Measurements from ENCODE around the gene DMD.
A peak's percentile ranks its signal among the peaks of the same experiment; 100 is the strongest.

DMD gene

DNA sequence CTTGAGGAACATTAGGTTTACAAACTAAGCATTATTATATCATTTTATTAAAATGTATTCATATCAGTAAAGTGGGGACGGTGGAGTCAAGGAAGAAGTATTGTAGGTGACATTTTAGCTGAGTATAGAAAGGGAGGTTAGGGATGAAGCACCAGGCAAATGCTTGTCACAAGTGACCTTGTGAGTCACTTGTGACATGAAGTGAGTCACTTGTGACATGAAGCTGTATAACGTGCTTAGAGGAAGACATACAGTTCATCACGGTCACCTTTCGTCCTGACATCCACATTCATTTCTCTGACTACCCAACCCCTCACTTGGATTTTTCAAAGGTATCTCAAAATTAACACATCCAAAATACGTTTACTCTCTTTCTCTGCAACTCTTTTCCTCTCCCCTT is 1034.8 kb downstream of the DMD start:
- DNase-seq: no peak

DNA sequence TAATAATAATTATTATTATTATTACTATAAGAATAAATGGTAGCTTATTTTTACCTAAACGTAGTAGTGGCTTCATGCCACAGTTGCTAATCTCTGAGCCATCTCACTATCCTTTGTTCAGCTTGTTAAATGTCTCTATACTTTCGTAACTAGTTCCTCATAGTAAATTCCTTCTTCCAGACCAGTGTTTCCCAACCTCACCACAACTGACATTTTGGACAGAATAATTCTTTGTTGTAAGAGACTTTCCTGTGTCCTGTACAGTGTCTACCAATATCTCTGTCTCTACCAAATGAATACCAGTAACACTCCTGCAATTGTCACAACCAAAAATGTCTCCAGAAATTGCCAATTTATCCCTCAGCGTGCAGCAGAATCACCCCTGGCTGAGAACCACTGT is 1040.9 kb downstream of the DMD start:
- DNase-seq: no peak

DNA sequence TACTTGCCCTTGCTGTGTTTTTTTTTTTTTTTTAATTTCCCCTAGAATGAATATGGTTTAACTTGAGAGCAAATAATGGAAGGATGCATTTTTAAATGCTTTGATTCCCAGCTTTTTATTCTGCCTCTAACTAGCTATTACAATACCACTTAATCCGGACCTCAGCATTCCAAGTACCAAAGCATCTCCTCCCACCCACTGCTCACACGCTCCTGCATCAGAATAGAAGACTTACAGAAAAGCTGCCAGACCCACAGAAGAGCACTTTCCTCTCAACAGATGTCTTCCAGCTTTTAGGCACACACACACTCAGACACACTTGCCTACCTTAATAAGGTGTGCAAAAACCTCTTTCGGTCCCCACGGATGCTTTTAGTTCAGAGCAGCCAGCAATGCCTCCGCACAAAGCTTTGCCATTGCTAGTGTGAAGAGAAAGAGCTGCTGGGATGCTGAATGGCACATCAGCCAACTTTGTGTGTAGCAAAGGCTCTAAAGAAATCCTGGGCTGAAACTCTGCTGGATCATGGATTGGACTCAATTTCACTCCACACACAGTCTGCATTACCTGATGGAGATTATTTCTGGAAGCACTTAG is 1056.2 kb downstream of the DMD start:
- DNase-seq: no peak

DNA sequence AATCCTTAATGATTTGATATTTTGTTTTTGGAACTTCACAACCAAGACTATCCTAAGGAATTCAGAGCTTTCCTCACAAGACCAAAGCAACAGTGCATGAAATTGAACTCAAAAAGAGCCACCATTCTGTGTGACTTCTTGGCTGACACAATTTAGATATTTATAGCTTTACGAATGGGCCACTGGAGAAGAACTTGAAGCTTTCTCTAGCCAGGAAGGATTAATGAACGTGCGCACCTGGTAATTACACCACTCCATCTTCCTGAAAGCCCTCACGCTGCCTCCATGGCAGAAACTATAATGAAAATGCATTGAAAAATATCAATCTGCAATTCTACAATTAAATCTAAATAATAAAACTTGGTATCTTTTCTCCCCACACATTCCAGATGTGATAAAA is 1057.8 kb downstream of the DMD start:
- DNase-seq: no peak

DNA sequence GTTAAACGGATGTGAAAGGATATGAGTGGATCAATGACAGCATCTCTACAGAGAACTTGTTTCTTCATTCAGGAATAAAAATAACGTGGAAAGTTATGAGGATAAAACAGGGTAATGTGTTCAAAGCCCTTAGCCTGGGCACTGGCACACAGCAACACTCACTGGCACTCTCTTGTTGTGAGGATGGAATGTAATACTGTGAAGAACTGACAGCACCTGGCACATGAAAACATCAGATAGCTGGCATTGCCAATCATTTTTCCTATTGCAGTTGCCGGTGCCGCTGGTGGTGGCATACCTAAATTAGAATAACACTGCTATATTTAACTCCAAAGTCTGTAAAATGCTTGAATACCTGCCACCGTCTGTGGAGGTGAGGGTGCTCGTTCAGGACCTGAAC is 1061.2 kb downstream of the DMD start:
- DNase-seq: no peak

DNA sequence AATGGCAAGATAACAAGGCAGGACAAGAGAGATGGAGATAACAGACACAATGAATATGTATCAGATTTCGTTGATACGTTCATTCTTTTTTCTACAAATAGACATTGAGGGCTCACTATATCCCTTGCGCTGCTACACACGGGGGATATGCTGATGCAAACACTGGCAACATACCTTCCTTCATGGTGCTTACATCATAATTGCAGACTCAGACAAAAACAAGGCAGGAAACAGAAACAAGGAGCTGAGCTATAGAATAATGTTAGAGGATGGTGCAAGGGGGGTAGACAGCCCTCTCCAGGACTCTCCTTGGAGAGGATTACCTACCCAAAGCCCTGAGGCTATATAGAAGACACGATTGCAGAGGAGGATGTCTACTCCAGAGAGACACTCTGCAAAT is 1069.5 kb downstream of the DMD start:
- DNase-seq: no peak

DNA sequence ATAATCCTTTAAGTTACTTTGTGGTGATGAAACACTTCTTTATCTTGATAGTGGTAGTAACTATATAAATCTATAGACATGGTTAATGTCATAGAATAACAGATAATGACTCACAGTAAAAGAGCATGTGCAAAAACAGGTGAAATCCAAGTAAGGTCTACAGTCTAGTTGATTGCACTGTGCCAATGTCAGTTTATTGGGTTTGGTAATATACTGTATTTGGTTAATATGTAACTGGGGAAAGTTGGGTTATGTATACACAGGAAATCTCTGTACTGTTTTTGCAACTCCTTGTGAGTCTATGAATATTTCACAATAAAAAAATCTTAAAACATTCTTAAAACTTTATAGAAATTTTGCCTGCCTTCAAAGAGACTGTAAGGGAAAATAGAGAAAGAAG is 1071.9 kb downstream of the DMD start:
- DNase-seq: no peak

DNA sequence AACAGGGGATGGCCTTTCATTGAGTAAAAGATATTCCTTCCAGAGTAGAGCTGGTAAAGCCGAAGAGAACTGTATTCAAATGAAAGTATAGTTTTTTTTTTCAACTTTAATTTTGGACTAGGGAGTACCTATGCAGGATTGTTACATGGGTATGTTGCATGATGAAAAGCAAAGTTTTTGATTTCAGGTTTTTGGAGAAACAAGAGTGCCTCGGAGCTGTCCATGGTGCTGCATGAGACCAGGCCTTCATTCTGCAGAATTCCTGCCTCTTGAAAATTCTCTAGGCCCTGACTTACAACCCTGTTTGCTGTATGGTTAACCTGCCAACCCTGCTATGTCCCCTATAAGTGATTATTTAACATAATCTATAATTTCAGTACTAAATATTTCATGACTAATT is 1073.8 kb downstream of the DMD start:
- DNase-seq: peak; percentile 3

DNA sequence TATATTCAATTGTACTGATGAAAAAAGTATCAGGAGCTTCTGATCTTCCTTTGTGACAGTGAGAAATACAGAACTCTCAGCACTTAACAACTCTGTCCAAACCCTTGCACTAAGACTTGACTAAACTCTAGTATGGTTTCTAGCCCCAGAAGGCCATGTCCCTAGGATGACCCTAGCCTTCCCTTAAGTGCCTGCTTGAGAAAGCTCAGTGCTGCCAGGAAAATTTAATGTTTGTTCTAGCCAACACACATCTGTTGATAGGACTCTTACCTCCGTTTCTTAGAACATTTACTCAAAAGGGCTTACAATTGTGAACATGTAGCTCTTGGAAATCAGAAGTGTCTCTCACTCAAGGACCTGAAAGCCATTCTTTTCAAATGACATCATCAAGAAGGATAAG is 1084.4 kb downstream of the DMD start:
- no peak for DNase-seq

DNA sequence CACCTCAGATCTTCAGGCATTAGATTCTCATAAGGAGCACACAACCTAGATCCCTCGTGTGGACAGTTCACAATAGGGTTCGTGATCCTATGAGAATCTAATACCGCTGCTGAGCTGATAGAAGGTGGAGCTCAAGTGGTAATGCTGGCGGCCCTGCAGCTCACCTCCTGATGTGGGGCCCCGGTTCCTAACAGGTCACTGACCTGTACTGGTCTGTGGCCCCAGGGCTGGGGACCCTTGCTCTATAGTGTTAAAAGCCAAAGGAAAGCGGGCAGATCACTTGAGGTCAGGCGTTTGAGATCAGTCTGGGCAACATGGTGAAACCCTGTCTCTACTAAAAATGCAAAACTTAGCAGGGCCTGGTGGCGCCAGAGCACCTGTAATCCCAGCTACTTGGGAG is 1092.5 kb downstream of the DMD start:
- no peak for DNase-seq

DNA sequence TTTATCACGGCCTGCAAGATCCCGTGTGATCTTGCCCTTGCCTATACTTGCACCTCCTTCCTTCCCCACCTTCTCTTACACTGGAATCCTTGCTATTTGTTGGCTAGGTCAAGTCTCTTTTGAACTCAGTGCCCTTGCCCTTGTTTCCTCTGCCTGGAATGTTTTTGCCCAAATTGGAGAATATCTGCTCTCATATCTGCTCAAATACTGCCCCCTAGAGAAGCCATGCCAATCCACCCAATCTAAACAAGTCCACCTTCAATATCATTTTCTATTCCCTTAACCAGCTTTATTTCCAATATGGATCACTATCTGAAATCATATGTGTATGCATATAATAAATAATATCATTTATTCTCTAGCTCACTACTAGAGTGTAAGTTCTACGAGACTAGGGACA is 1095.3 kb downstream of the DMD start:
- DNase-seq: no peak

DNA sequence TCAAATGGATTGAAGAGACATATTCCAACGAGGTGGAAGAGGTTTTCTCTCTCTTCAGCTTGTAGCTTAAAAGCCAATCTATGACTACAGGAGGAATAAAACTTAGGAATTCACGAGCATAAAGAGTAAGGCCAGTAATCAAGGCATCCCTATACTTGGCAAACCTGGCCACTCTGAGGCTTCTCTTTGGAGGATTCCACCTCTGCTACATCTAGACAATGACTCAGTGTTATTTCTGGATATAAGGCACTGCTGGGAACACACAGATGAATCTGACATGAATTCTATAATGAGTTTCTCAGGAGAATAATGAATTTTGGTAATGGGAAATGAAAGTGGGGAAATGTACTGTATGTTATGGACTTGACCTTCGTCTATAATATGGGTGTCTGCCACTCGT is 1123.7 kb downstream of the DMD start:
- DNase-seq: no peak

DNA sequence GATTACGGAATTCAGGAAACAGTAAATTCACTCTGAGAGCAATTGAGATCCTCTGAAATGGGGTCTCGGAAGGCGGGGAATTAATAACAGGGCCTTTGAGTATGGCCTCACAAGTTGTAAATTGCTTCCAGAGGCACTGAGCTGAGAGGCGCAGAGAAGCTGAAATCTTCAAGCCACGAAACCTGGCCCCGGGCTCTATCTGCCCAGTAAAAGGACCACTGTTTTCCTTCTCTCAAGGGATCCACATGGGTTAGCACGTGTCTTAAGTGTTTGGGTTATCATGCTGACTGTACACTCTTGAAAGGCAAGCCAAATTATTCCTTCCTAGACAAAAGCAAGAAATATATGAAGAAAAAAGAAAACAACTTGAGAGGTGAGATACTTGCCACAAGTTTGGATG is 1126.6 kb downstream of the DMD start:
- no peak for DNase-seq

DNA sequence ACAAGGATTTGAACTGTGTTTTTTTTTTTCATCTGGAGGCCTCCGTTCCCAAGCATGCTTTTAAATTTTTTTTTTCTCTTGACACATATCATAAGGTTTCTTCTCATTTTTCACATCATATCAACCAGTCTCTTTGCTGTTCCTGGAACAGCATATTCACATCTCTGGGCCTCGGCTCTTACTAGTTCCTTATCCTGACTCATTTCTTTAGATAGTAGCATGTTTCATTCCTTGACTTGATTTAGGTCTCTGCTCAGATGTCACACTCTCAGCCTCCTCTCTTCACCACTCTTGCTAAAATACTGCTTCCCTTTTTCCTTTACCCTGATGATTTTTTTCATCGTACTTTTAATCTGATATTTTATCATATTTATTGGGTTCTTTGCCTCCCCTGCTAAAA is 1163.1 kb downstream of the DMD start:
- no peak for DNase-seq

DNA sequence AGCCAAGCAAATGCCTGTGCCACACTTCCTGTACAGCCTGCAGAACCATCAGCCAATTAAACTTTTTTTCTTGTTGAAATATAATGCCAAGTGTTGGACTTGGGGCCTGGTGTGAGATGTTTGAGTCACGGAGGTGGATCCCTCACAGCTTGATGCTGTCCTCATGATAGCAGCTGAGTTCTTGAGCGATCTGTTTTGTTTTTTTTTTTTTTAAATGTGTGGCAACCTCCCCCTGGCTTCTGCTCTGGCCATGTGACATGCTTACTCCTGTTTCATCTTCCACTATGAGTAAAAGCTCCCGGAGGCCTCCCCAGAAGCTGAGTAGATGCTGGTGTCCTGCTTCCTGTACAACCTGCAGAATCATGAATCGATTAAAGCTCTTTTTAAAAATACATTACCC is 1166.2 kb downstream of the DMD start:
- DNase-seq: no peak

DNA sequence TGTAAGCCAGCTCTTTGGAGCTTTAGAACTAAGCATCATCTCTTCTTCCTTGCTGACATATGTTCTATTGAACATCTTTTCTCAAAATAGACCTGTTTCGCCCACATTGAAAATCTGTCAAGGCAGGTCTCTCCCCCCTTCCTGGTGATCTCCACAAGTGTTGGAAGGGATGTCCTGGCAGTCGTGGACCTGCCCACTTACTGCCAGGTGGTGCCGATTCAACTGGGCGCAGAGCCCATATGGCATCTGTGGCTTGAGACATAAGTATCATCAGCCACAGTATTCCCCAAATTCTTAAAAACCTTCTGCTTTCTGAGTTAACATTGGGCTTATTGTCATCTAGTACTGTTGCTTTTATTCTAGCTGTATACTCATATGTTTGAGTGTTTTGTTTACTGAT is 1170.2 kb downstream of the DMD start:
- no peak for DNase-seq

DNA sequence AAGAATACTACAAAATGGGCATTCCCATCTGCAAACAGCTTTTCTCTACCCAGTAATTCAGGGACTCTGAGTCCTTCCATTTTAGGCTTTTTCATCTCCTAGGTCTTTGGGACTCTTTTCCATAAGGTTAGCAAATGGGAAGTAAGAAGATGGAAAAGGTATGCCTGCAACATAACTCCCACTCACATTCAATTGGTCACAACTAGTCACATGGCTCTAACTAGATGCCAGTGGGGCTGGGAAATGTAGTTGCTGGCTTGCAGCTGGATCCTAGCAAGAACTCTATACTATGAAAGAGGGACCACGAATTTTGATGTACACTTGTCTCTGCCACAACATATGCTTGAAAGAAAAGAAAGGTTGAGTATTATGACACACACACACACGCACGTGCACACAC is 1184.6 kb downstream of the DMD start:
- DNase-seq: no peak

DNA sequence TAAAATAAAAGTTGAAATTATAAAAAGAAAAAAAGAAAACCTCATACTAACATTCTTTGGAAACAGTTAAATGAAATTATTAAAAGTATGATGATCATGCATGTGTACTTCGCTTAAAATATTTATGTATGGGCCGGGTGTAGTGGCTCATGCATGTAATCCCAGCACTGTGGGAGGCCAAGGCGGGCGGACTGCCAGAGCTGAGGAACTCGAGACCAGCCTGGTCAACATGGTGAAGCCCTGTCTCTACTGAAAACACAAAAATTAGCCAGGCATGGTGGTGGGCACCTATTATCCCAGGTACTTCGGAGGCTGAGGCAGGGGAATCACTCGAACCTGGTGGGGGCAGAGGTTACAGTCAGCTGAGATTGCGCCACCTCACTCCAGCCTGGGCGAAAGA is 1187.3 kb downstream of the DMD start:
- no peak for DNase-seq

DNA sequence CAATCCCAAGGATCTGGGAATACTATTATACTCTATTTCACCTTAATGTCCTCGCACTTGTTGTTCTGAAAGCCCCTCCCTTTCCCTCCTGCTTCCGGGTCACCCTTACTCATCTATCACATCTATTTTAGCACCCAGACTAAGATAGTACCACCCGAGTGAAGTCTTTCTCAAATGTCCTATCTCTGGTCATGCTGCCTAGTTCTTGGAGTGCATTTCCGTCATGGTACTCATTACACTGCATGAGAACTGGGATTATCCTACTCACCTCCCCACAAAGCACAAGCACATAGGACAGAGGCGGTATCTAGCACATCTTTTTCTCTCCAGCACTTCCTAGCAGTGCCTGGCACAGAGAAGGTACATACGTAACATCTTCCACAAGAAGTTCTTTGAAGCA is 1195.2 kb downstream of the DMD start:
- no peak for DNase-seq

DNA sequence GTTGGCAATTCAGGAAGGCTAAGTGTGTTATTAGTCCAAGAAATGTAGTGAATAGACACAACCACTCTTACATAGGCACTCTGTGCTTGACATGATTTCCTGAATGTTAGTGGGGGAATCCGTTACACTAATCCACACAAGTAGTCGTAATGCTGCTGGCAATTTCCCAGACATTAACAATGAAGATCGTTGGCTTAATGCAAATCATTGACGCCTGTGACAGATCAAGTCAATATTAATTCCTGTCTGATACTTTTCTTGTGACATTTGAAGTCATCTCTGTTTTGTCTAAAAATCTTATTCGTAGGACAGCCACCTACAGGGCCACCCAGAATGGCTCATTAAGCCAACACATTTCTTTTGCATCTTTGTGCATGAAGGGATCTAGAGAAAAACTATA is 1200.4 kb downstream of the DMD start:
- DNase-seq: no peak

DNA sequence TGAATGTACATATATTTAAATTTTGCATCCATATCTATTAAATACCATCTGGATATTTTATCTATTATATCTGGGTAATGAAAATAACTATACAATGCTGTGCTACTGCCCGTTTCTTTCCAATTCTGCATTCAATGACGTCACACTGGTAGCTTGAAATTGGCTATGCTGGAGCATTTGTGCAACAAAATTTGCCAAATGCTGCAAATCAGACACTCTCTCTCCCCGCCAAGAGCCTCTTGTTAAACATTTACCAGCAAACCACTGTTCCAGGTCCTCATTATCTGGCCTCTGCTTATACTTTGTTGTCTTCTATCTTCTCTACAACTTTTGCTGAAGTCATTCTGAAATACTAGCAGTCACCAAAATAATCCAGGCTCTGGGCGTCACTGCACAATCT is 1201.1 kb downstream of the DMD start:
- no peak for DNase-seq

DNA sequence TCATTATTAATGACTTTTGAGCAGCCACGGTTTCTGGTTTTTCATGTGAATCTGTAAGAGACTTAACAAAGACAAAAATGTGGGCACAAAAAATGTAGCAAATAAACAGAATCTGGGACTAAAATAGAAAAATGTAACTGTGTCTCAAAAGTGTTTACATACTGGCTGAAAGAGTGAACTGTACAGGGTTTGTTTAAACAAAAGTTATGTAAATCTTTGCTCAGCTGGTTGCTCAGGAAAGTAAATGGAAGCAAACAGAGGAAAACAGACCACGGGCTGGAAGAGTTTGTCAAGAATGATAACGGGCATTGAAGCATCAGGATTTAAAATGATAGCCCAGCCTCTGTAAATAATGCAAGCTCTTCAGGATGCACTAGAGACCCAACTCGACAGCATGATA is 1217.7 kb downstream of the DMD start:
- no peak for DNase-seq

DNA sequence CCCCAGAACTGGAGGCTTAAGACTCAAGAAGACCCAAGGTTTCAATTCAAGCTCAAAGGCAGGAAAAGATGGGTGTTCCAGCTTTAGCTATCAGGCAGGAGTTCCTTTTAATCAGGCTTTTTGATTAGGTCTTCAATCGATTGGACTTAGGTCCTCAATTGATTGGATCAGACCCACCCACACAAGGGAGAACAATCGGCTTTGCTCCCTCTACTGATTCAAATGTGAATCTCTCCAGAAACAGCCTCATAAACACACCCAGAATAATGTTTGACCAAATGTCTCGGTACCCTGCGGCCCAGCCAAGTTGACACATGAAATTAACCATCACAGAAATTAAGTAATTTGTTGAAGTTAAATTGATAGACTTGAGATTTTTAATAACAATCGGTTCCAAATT is 1222.4 kb downstream of the DMD start:
- no peak for DNase-seq

DNA sequence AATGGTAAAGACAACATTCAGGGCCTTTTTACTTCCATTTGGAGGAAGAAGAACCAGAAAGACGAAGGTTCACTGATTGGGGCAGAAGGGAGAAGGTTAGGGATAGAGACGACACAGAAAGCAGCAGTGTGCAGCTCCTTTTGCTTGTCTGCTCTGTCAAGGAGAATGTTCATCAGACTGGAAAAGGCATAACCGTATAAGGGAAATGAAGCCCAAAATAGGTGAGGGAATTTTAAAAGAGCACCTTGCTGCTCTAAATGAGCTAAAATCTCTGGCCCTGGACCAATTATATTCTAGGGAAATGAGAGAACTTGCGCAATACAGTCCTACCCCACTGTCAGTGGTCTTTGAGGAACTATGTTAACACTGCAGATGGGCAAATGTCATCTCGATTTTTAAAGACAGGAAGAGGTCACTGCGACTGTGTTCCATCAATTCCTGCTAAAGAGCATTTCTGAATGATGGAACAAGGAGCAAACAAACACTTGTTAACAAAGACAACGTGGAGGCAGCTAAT is 1229.7 kb downstream of the DMD start:
- DNase-seq: no peak

DNA sequence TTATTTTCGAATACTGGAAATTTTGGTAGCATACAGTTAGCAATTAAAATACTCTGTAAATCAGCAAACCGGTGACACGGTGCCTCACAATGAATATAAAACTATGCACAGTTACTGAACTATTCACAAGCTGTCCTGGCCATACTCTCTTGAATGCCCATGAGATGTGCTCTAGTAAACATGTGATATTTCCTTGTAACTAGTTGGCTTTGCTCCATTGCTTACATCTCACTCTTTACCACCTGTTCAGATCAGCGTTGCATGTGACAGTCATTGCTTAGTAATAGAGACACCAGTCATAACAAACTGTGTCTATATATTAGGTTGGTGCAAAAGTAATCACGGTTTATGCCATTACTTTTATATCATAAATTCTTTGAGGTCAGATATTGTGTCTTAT is 1241.6 kb downstream of the DMD start:
- no peak for DNase-seq

DNA sequence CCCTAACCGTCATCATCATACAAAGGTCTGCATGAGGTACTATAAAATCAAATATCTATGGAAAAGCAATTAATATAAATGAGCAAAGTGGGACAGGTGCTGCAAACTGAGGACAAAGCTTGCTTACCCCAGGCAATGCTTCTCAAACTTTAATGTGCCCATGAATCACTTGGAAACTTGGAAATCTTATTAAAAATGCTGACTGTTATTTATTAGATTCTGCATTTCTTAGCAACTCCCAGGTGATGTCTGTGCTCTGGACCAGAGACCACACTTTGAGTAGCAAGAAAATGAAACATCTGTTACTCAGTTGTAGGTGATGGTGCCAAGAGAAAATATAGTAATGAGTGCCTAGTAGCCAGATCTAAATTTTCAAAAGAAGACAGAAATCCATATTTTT is 1249.1 kb downstream of the DMD start:
- DNase-seq: no peak
